IgD-negative memory B cell (primary cell): ENCODE results near the gene SLC9A8. TPM values are rescaled to one million over a fixed set of nuclear protein-coding genes. Genes with fewer than 3 reads are reported as not detected.
"Not testable (repeated sequence)": the region's sequence is repeated elsewhere in the genome, so short reads cannot be mapped to it uniquely, and the experiment has no call there.

Experiments
- H3K27ac Mint-ChIP-seq, 3 donors: one replicate each; pipeline ENCODE4 v1.8.0; 2020 to 2022; ENCODE audit warnings: mild to moderate bottlenecking in 3 of 3, mixed read lengths in 3 of 3, moderate library complexity in 1 of 3
- H3K27me3 Mint-ChIP-seq: one replicate; pipeline ENCODE4 v1.8.0; 2021; ENCODE audit warnings: mixed read lengths
- H3K36me3 Mint-ChIP-seq: one replicate; pipeline ENCODE4 v1.8.0; 2020; ENCODE audit warnings: mild to moderate bottlenecking, mixed read lengths
- H3K4me1 Mint-ChIP-seq, 3 donors: one replicate each; pipeline ENCODE4 v1.8.0; 2020 to 2022; ENCODE audit warnings: mixed read lengths in 3 of 3, mild to moderate bottlenecking in 1 of 3
- H3K4me3 Mint-ChIP-seq, 4 donors: one replicate each; pipeline ENCODE4 v1.8.0; 2020 to 2022; ENCODE audit warnings: mild to moderate bottlenecking in 4 of 4, mixed read lengths in 4 of 4, moderate library complexity in 3 of 4
- H3K9me3 Mint-ChIP-seq, 3 donors: one replicate each; pipeline ENCODE4 v1.8.0; 2020 to 2021; ENCODE audit warnings: mixed read lengths in 3 of 3, mild to moderate bottlenecking in 1 of 3
- polyA plus RNA-seq: library from polyadenylated mRNA; unstranded; fragments of 300-500 nt; fragmentation: Illumina TruSeq; gene quantifications from one replicate; pipeline ENCODE4 v1.2.3, GENCODE V29; 2021

The SLC9A8 gene
- polyA plus RNA-seq, 1 donor from 2014 or later = 13.2 TPM

DNA sequence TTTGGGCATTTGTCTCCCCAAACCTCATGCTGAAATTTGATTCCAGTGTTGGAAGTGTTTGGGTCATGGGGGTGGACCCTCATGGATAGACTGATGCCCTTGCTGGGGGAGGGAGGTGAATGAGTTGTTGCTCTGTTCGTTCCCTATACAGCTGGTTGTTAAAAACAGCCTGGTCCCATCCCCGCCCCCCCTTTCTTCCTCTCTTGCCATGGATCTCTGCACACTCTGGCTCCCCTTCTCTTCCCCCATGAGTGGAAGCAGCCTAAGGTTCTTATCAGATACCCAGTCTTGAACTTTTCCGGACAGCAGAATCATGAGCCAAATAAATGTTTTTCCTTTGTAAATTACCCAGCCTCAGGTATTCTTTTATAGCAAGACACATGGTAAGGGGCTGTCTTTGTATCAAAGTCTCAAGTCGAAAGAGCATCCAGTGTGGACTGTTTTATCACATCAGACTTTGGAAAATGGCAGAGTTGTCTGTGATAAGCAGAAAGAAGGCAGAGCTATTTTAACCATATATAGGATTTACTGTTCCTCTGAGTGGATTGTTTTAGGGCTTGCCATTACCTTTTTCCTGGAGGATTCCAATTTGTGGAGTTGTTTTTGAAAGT lies 31.2 kb downstream of the SLC9A8 start:
- H3K27ac Mint-ChIP-seq = peak overlapping the region in 2 of 3 donors; percentile 4 to 28
- no peaks in the 10 kb centered on the region for H3K27me3 Mint-ChIP-seq
- no peak overlapping the region for H3K4me3 Mint-ChIP-seq
- H3K4me1 Mint-ChIP-seq = peaks cover 3 to 5% (median 4%) of the 10 kb centered on the region in 3 donors
- peaks cover 1% of the 10 kb centered on the region for H3K36me3 Mint-ChIP-seq
- no peaks in the 10 kb centered on the region for H3K9me3 Mint-ChIP-seq

DNA sequence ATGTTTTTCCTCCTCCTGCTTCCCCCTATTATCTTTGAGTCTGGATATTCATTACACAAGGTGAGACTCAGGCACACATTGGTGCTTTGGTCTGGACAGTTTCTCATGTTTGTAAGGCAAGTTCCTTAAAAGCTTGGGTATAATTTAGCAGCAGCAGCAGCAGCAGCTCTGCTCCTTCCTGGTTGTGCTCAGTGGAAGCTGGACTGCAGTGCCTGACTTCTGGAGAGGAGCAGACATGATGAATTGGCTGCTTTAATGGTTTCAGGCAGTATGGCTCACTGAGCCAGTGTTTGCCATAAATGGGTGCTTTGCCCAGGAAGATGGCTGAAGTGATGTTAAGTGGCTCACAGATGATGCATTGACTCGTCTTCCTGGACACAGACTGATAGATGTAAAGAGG lies 32.4 kb downstream of the SLC9A8 start:
- Mint-ChIP-seq H3K27ac (peak overlapping the region in 1 of 3 donors; percentile 51), H3K9me3 (no peaks in the 10 kb centered on the region), H3K36me3 (peaks cover 1% of the 10 kb centered on the region), H3K4me1 (peaks cover 3 to 5% (median 4%) of the 10 kb centered on the region in 3 donors), H3K27me3 (no peaks in the 10 kb centered on the region), H3K4me3 (no peak overlapping the region)

DNA sequence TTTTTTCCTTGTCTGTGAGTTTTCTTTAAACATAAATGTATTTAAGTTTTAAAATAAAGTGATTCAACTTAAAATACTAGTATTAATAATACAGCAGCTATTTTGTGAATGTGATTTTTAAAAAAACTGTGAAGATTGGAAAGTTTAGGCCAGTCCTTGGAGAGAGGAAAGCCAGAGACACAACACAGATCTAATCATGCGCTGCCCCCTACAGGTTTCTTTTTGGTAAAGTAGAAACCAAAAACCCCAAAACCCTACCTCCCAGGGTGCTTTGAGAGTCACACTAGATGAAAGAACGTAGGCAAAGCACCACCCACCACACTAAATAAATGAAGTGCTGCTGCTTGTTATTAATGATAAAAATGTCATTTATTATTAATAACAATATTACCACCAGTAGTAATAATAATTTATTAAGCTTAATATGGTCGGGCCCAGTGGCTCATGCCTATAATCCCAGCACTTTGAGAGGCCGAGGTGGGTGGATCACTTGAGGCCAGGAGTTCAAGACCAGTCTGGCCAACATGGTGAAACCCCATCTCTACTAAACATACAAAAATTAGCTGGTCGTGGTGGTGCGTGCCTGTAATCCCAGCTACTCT lies 33.7 kb downstream of the SLC9A8 start:
- H3K4me3 Mint-ChIP-seq = no peak overlapping the region
- peaks cover 1% of the 10 kb centered on the region for H3K36me3 Mint-ChIP-seq
- peaks cover 4 to 12% (median 10%) of the 10 kb centered on the region in 3 donors for H3K4me1 Mint-ChIP-seq
- no peak overlapping the region for H3K27ac Mint-ChIP-seq
- H3K27me3 Mint-ChIP-seq = no peaks in the 10 kb centered on the region
- H3K9me3 Mint-ChIP-seq = no peaks in the 10 kb centered on the region

DNA sequence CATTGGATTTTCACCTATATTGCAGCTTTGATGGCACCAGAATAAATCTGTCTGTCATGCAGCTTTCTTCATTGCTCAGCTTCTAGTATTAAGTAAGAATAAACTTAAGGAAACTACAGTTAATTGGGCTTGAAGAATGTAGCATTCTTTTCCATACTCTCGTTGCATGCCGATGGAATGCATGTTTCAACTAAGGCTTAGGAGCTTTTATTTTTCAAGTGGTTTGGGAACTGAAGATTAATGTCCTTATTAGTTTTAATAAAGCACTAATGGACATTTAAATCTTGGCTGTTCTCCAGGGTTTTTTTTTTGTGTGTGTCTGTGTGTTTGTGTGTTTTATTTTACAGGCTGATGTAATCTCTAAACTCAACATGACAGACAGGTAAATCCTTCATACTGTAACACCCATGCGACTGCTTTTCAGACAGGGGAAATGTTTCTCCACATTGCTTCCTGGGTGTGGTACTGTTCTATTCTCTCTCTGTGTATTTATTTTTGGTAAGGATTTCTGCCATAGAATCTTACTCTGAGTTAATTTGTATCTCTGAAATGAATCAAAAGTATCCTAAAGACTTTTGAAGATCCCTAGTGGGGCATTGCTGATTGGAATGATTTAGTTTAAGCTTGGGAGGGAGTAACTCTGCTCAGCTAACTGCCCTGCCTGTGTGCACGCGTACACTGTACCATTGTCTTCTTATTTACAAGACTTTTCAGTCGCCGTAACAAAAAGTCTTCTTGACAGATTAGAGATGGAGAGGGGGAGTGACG lies 38.0 kb downstream of the SLC9A8 start:
- peaks cover 0 to 7% (median 7%) of the 10 kb centered on the region in 3 donors for H3K4me1 Mint-ChIP-seq
- peak overlapping the region in 1 of 4 donors; percentile 8 for H3K4me3 Mint-ChIP-seq
- no peaks in the 10 kb centered on the region for H3K9me3 Mint-ChIP-seq
- H3K27ac Mint-ChIP-seq = peak overlapping the region in 2 of 3 donors; percentile 39 to 80
- no peaks in the 10 kb centered on the region for H3K27me3 Mint-ChIP-seq
- peaks cover 1% of the 10 kb centered on the region for H3K36me3 Mint-ChIP-seq

DNA sequence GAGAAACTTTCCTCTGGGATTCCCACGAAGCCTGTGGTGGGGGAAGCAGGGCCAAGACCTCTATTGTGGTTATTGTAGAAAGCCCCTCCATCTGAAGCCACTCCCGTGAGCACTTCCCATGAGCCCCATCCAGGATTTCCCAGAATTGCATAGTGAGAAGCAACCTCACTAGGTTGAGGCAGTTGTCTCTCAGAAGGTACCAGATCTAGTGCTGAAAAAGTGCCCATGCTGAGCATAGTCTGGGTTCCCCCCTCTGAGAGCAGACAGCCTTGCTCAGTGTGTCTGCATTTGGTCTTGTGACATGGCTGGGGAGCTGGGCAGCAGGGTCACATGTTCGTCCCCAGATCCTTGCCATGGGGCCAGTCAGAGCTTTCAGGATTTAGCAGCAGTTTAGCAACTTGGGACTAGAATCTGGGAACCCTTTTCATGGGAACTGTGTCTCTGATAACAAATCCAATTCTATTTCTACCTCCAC lies 38.6 kb downstream of the SLC9A8 start:
- H3K9me3 Mint-ChIP-seq = no peaks in the 10 kb centered on the region
- H3K27ac Mint-ChIP-seq = peak overlapping the region in 2 of 3 donors; percentile 39 to 80

DNA sequence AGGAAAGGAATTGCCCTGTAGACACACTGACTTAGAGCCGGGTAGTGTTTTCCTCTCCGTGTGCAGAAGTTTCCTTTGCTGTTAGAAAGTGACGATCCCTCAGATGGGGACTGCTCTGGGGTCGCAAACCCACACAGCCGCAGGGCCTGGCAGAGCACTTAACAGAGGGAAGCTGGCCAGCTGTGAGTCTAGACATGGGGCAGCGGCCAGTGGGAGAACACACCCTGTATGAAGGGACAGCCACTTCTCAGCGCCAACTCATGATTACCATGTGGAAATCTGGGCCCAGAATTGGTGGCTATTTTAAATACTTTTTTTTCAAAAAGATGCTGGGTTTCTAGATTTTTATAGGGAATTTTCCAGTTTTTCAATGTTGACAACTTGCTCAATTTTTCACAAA lies 39.4 kb downstream of the SLC9A8 start:
- H3K27ac Mint-ChIP-seq = no peak overlapping the region
- H3K4me1 Mint-ChIP-seq = peaks cover 0 to 7% (median 7%) of the 10 kb centered on the region in 3 donors
- H3K36me3 Mint-ChIP-seq = peaks cover 3% of the 10 kb centered on the region
- H3K4me3 Mint-ChIP-seq = no peak overlapping the region
- no peaks in the 10 kb centered on the region for H3K27me3 Mint-ChIP-seq
- H3K9me3 Mint-ChIP-seq = no peaks in the 10 kb centered on the region

More for the DNA sequence above, 38.6 kb downstream of the SLC9A8 start:
- no peak overlapping the region for H3K4me3 Mint-ChIP-seq
- H3K36me3 Mint-ChIP-seq = peaks cover 2% of the 10 kb centered on the region
- no peaks in the 10 kb centered on the region for H3K27me3 Mint-ChIP-seq
- peaks cover 0 to 7% (median 7%) of the 10 kb centered on the region in 3 donors for H3K4me1 Mint-ChIP-seq

DNA sequence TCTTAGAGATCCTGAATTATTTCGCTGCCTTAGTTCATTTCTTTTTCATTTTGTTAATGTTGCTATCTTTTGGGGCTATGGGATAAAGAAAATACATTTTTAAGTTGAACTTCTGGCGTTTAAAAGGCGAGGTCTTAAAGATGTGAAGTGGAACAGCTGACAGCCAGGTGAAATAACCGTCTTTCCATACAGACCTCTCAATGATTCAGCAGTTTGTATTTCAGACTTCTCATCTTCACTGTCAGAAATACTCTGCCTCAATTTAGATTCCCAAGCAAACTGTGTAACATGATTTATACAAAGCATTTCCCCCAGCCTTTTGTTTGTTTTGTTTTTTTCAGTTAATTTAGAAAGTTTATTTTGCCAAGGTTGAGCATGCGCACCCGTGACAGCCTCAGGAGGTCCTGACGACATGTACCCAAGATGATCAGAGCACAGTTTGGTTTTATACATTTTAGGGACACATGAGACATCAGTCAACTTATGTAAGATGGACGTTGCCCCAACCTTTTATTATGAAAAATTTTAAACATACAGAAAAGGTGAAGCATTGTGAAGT lies 40.0 kb downstream of the SLC9A8 start:
- Mint-ChIP-seq H3K4me1 (peaks cover 0 to 7% (median 7%) of the 10 kb centered on the region in 3 donors), H3K9me3 (no peaks in the 10 kb centered on the region), H3K4me3 (no peak overlapping the region), H3K27ac (no peak overlapping the region), H3K36me3 (peaks cover 2% of the 10 kb centered on the region), H3K27me3 (no peaks in the 10 kb centered on the region)

DNA sequence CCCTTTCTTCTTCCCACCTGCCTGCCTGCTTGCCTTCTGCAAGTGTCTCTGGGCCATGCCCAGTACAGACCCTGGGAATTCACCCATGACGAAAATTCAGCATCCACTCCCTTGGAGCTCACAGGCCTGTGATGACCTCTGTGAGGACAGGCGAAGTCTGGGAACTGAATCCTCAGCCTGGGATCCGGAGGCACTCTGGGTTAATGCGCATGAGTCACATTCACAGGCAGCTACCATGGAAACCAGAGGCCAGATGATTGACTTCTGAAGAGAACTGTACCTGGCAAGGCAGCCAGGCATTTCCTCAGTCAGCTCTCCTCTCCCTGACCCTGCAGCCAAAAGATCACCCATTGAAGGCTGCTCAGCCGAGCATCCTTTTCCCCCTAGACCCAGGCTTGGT lies 41.0 kb downstream of the SLC9A8 start:
- H3K9me3 Mint-ChIP-seq = no peaks in the 10 kb centered on the region
- peaks cover 0 to 7% (median 7%) of the 10 kb centered on the region in 3 donors for H3K4me1 Mint-ChIP-seq
- H3K36me3 Mint-ChIP-seq = peaks cover 2% of the 10 kb centered on the region
- no peak overlapping the region for H3K27ac Mint-ChIP-seq
- no peak overlapping the region for H3K4me3 Mint-ChIP-seq
- no peaks in the 10 kb centered on the region for H3K27me3 Mint-ChIP-seq

DNA sequence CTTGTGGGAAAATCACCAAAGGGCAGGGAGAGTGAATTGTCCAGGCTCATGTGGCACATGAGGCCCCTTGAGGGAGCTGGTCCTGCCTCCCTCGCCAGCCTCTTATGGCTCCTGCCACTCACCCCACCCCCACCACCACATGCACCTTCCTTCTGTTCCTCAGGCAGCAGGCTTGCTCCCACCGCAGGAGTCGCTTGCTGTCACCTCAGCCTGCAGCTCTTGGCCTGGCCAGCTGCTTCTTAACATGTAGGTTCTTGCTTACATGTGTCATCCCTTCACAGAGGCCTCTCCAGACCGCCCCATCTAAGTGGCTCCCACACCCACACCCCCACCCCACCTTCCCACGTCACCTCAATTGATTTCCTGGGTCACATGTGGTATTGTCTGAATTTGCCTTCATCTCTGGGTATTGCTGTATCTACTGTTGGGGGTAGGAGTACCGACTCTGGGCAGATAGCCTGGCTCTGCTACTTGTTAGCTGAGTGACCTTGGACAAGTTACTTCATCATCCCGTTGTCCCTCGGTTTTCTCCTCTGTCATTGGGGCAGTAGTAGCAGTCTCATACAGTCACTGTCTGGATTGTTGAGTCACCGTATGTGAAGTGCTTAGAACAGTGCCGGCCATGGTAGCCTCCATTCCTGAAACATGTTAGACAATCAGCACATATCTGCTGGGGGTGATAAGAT lies 41.7 kb downstream of the SLC9A8 start:
- H3K27me3 Mint-ChIP-seq = no peaks in the 10 kb centered on the region
- no peak overlapping the region for H3K4me3 Mint-ChIP-seq
- no peaks in the 10 kb centered on the region for H3K9me3 Mint-ChIP-seq
- peaks cover 0 to 7% (median 7%) of the 10 kb centered on the region in 3 donors for H3K4me1 Mint-ChIP-seq
- H3K27ac Mint-ChIP-seq = peak overlapping the region in 1 of 3 donors; percentile 62
- H3K36me3 Mint-ChIP-seq = peaks cover 2% of the 10 kb centered on the region

DNA sequence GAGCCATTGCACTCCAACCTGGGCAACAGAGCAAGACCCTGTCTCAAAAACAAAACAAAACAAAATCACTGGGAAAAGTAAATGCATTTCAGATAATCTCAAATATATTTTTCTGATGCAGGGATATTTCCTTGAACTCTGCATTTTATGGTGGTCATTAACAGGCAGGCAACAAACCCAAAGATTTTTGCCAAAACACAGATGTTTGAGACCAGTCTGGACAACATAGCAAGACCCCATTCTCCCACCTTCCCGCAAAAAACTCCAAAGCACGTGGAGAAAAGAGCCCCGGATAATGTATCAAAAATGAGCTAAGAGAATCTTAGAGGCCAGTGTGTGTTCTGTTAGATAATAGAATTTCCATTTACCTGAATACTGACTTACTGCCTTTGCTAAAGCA lies 44.3 kb downstream of the SLC9A8 start:
- H3K27ac Mint-ChIP-seq = peak overlapping the region in 1 of 3 donors; percentile 53
- peaks cover 6% of the 10 kb centered on the region for H3K36me3 Mint-ChIP-seq
- no peaks in the 10 kb centered on the region for H3K9me3 Mint-ChIP-seq
- H3K4me3 Mint-ChIP-seq = no peak overlapping the region
- peaks cover 0 to 2% (median 0%) of the 10 kb centered on the region in 3 donors for H3K4me1 Mint-ChIP-seq
- no peaks in the 10 kb centered on the region for H3K27me3 Mint-ChIP-seq

DNA sequence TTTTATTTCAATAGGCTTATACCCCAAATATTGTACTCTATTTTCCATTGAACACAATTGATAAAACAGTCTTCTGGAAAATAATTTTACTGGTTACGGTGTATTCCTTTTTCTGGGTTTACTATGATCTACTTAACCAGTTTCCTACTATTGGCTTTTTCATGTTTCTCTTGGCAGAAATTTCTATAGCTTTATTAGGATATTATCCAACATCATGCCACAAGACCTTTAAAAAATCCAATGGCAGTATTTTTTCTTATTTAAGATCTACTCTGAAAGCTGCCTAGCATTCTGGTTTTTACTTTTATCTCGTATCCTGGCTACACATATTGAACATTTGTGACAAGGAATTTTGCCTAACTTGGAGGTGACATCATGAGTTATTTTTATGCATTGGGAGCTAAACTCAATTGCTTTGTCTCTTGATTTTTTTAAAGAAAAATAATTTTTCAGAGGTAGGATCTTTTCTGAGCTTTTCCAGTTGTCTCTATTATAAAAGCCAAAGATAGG lies 45.5 kb downstream of the SLC9A8 start:
- Mint-ChIP-seq H3K4me3 (no peak overlapping the region), H3K9me3 (no peaks in the 10 kb centered on the region), H3K36me3 (peaks cover 10% of the 10 kb centered on the region), H3K4me1 (peaks cover 0 to 2% (median 0%) of the 10 kb centered on the region in 3 donors), H3K27me3 (no peaks in the 10 kb centered on the region), H3K27ac (no peak overlapping the region)

DNA sequence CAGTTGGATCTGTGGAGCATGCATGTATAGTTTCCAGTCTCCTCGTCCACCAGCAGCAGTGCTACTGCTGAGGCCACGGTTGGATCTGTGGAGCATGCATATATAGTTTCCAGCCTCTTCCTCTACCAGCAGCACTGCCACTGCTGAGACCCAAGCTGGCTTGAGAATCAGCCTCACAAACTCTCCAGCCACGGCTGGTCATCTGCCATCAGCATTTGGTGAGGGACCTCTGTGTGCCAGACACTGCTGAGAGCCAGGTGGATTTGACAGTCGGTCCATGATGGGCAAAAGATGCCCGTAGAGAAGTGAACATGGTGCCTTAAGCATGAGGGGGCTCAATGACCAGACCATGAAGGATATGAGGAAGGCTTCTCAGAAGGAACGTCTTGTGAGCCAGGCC lies 46.4 kb downstream of the SLC9A8 start:
- Mint-ChIP-seq H3K36me3 (peaks cover 10% of the 10 kb centered on the region), H3K27me3 (no peaks in the 10 kb centered on the region), H3K27ac (no peak overlapping the region), H3K4me3 (no peak overlapping the region), H3K4me1 (peaks cover 0 to 2% (median 0%) of the 10 kb centered on the region in 3 donors), H3K9me3 (no peaks in the 10 kb centered on the region)

DNA sequence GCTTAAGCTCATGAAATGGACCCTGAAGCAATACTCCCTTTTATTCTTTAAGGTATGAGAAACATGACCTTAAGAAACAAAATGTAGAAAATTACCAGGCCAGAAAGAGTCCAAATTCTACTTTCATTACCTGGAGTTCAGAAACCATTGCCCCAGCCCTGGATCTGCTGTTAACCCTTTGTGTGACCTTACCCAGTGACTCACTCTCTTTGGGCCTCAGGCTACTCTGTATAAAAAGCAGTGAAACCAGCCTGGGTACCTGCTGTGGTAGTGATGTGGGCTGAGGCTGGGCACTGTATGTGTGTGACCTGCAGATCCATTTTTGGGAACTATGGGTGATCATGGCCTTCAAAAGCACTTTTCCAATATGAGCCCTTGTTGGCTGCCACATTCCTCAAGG lies 47.2 kb downstream of the SLC9A8 start:
- H3K27ac Mint-ChIP-seq = no peak overlapping the region

DNA sequence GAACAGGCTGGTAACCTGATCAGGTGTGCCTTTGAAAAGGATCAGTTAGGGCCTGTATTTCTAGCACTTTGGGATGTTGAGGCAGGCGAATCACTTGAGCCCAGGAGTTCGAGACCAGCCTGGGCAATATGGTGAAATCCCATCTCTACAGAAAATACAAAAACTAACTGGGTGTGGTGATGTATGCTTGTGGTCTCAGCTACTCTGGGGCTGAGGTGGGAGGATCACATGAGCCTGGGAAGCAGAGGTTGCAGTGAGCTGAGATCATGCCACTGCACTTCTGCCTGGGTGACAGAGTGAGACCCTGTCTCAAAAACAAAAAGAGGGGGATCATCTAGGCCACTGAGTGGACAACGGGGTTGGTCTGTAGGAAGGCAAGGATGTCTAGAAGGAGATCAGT lies 48.6 kb downstream of the SLC9A8 start:
- H3K4me3 Mint-ChIP-seq, H3K9me3 Mint-ChIP-seq, H3K4me1 Mint-ChIP-seq, H3K36me3 Mint-ChIP-seq, H3K27me3 Mint-ChIP-seq: not testable (repeated sequence)
- peak overlapping the region in 1 of 3 donors; percentile 45 for H3K27ac Mint-ChIP-seq

More for the DNA sequence above, 47.2 kb downstream of the SLC9A8 start:
- Mint-ChIP-seq H3K9me3 (no peaks in the 10 kb centered on the region), H3K36me3 (peaks cover 10% of the 10 kb centered on the region), H3K27me3 (no peaks in the 10 kb centered on the region), H3K4me3 (no peak overlapping the region), H3K4me1 (peaks cover 0 to 2% (median 0%) of the 10 kb centered on the region in 3 donors)
